Mesendoderm (in vitro differentiated cells): ENCODE results near the gene TBC1D1.

Experiments used
- DNase-seq: peaks from one replicate; pipeline ENCODE4 v3.0.0; 2013
- H2AK5ac ChIP-seq: 2 replicates; pipeline ENCODE4 v1.6.1; 2013; ENCODE audit warnings: low read length, inconsistent platforms
- H2BK120ac ChIP-seq: 2 replicates; pipeline ENCODE4 v1.6.1; 2013; ENCODE audit warnings: low read depth, mild to moderate bottlenecking, low read length, moderate library complexity, mixed read lengths
- H2BK15ac ChIP-seq: replicated peaks from 2 replicates; pipeline ENCODE4 v1.6.1; 2013; ENCODE audit warnings: low read depth, mild to moderate bottlenecking, moderate library complexity
- H2BK5ac ChIP-seq: 2 replicates; pipeline ENCODE4 v1.6.1; 2013; ENCODE audit warnings: low read length, inconsistent platforms
- H3K18ac ChIP-seq: 2 replicates; pipeline ENCODE4 v1.6.1; 2013; ENCODE audit warnings: mild to moderate bottlenecking, low read length, mixed read lengths
- H3K23ac ChIP-seq: one replicate; pipeline ENCODE4 v1.6.1; 2013; ENCODE audit warnings: low read length
- H3K27ac ChIP-seq: 2 replicates; pipeline ENCODE4 v1.5.1; 2013; ENCODE audit warnings: low read depth, mild to moderate bottlenecking, inconsistent platforms, low read length, moderate library complexity
- H3K27me3 ChIP-seq: 2 replicates; pipeline ENCODE4 v1.6.1; 2013; ENCODE audit warnings: low read length, control low read depth, mild to moderate bottlenecking, inconsistent platforms; ENCODE audit not compliant: insufficient read depth, poor library complexity
- H3K36me3 ChIP-seq: 2 replicates; pipeline ENCODE4 v1.6.1; 2013; ENCODE audit warnings: low read length, inconsistent platforms; ENCODE audit not compliant: control insufficient read depth, insufficient read depth
- H3K4ac ChIP-seq: one replicate; pipeline ENCODE4 v1.6.1; 2013; ENCODE audit warnings: low read depth, mild to moderate bottlenecking, low read length, moderate library complexity
- H3K4me1 ChIP-seq: 2 replicates; pipeline ENCODE4 v1.6.1; 2013; ENCODE audit warnings: low read depth, low read length, inconsistent platforms; ENCODE audit not compliant: control insufficient read depth
- H3K4me2 ChIP-seq: 2 replicates; pipeline ENCODE4 v1.6.1; 2013; ENCODE audit warnings: low read length
- H3K4me3 ChIP-seq: 2 replicates; pipeline ENCODE4 v1.5.1; 2013; ENCODE audit warnings: mild to moderate bottlenecking, low read length
- H3K56ac ChIP-seq: one replicate; pipeline ENCODE4 v1.6.1; 2013; ENCODE audit warnings: low read length
- H3K79me1 ChIP-seq: 2 replicates; pipeline ENCODE4 v1.6.1; 2013; ENCODE audit warnings: low read length, inconsistent platforms
- H3K79me2 ChIP-seq: 2 replicates; pipeline ENCODE4 v1.6.1; 2013; ENCODE audit warnings: mild to moderate bottlenecking, low read length; ENCODE audit not compliant: control insufficient read depth, insufficient read depth
- H3K9ac ChIP-seq: 2 replicates; pipeline ENCODE4 v1.6.1; 2013; ENCODE audit warnings: low read length, inconsistent platforms
- H4K5ac ChIP-seq: one replicate; pipeline ENCODE4 v1.6.1; 2013; ENCODE audit warnings: low read length
- H4K8ac ChIP-seq: one replicate; pipeline ENCODE4 v1.6.1; 2013; ENCODE audit warnings: low read depth, mild to moderate bottlenecking, control low read depth, low read length, moderate library complexity
- WGBS: extraction: QIAGEN DNeasy Blood & Tissue Kit; methylation state at CpG from one replicate; pipeline ENCODE4 v1.1.7; 2013; ENCODE audit warnings: low lambda C conversion rate, missing lambda C conversion rate; ENCODE audit not compliant: insufficient coverage; ENCODE audit errors: extremely low coverage; 5-methylcytosine and 5-hydroxymethylcytosine counted together

The TBC1D1 gene

GRCh38 chr4:38145033-38145678 lies 254.3 kb downstream of the TBC1D1 start:
- peaks cover 2% of the 10 kb centered on the region for H3K4me1 ChIP-seq
- H3K4me2 ChIP-seq, result no peak overlapping the region
- H3K4ac ChIP-seq, result no peak overlapping the region
- no peak overlapping the region for H3K4me3 ChIP-seq
- no peak for DNase-seq
- H3K56ac ChIP-seq, result no peak overlapping the region
- H3K36me3 ChIP-seq, result no peaks in the 10 kb centered on the region
- WGBS, result no CpG with 5 or more reads among the region's 4 CpGs
- H2BK5ac ChIP-seq, result no peak overlapping the region
- H3K23ac ChIP-seq, result no peak overlapping the region
- no peak overlapping the region for H3K27ac ChIP-seq
- no peaks in the 10 kb centered on the region for H3K79me1 ChIP-seq
- no peak overlapping the region for H3K18ac ChIP-seq
- no peaks in the 10 kb centered on the region for H3K79me2 ChIP-seq
- H3K9ac ChIP-seq, result no peak overlapping the region
- no peaks in the 10 kb centered on the region for H3K27me3 ChIP-seq
- no peak overlapping the region for H4K8ac ChIP-seq
- no peak overlapping the region for H2AK5ac ChIP-seq
- H2BK15ac ChIP-seq, result no peak overlapping the region
- no peak overlapping the region for H4K5ac ChIP-seq
- no peak overlapping the region for H2BK120ac ChIP-seq

DNA sequence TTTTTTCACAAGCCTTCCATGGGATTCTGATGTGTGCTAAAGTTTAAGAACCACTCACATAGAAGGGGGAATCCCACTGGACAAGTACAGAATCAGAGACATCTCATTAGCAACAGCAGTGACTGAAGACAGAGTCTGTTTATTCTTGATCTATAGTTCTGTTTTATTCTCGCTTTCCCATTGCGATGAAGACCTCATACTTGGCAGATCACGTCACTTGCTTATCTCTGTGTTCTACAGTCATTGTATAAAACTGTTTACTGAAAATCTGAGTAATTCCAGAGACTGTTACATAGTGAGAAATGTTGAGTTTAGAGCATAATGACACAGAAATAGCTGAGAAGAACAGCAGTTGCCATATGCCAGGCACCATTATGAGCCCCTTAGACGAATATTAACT lies 254.9 kb downstream of the TBC1D1 start:
- no CpG with 5 or more reads among the region's 4 CpGs for WGBS
- Histone ChIP-seq H2BK15ac (no peak overlapping the region), H2AK5ac (no peak overlapping the region), H3K4me2 (no peak overlapping the region), H3K4me3 (no peak overlapping the region), H2BK120ac (no peak overlapping the region), H3K18ac (no peak overlapping the region), H4K8ac (no peak overlapping the region), H3K79me2 (no peaks in the 10 kb centered on the region), H3K27ac (no peak overlapping the region), H3K79me1 (no peaks in the 10 kb centered on the region), H3K56ac (no peak overlapping the region), H3K4me1 (peaks cover 2% of the 10 kb centered on the region), H3K9ac (no peak overlapping the region), H4K5ac (no peak overlapping the region), H3K27me3 (no peaks in the 10 kb centered on the region), H3K4ac (no peak overlapping the region), H3K23ac (no peak overlapping the region), H3K36me3 (no peaks in the 10 kb centered on the region), H2BK5ac (no peak overlapping the region)
- DNase-seq, result no peak

DNA sequence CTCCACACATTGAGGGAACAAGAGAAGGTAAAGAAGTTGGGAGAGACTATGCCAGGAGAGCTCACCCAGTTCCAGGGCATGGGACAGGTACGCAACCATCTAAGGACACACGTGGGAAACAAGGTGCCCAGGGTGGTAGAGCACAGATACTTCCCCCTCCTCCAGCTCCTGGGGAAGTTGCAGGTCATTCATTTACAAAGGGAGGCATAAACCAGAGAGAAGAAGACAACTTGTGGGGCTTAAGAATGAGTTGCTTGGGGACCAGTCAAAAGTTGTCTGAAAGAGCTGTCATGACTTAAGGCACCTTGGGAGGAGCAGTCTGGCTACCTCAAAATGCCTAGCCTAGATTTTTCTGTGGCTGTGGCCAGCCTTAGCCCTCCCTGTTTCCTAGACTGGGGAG lies 255.5 kb downstream of the TBC1D1 start:
- WGBS, result no CpG with 5 or more reads among the region's 2 CpGs
- H3K4me2 ChIP-seq, result no peak overlapping the region
- H3K56ac ChIP-seq, result no peak overlapping the region
- no peak overlapping the region for H4K8ac ChIP-seq
- no peak overlapping the region for H3K4ac ChIP-seq
- H3K4me1 ChIP-seq, result peaks cover 2% of the 10 kb centered on the region
- no peak overlapping the region for H2BK15ac ChIP-seq
- no peak overlapping the region for H3K27ac ChIP-seq
- H3K36me3 ChIP-seq, result no peaks in the 10 kb centered on the region
- no peak overlapping the region for H3K9ac ChIP-seq
- no peak overlapping the region for H3K4me3 ChIP-seq
- H3K79me1 ChIP-seq, result no peaks in the 10 kb centered on the region
- H3K27me3 ChIP-seq, result no peaks in the 10 kb centered on the region
- no peak overlapping the region for H4K5ac ChIP-seq
- H3K79me2 ChIP-seq, result no peaks in the 10 kb centered on the region
- no peak for DNase-seq
- H2BK120ac ChIP-seq, result no peak overlapping the region
- no peak overlapping the region for H3K18ac ChIP-seq
- no peak overlapping the region for H2AK5ac ChIP-seq
- no peak overlapping the region for H2BK5ac ChIP-seq
- H3K23ac ChIP-seq, result no peak overlapping the region

DNA sequence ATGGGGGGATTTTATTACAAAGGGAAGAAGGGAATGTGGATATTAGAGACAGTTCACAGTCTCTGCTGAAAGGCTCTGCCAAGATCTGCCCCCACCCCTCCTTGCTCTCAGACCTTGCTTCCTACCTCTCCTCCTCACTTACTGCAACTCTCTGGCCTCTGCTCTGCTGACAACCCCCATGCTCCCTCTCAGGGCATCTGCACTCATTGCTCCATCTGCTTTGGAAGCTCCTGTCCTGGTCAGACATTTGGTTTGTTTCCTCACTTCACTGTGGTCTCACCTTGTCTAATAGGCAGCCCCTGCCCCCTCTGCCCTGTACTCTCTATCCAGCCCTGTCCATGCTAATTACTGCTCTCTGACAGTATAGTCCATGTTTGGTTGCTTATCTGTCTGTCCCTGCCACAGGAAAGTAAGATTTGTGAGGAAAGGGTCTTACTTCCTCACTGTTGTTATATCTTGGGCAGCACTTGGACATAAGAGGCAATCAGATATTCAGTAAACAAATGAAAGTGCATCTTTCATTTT lies 258.6 kb downstream of the TBC1D1 start:
- H3K27me3 ChIP-seq, result no peaks in the 10 kb centered on the region
- H3K4ac ChIP-seq, result no peak overlapping the region
- no peaks in the 10 kb centered on the region for H3K36me3 ChIP-seq
- H3K18ac ChIP-seq, result no peak overlapping the region
- no peak overlapping the region for H2BK120ac ChIP-seq
- H3K79me1 ChIP-seq, result no peaks in the 10 kb centered on the region
- no peak overlapping the region for H4K5ac ChIP-seq
- no peak overlapping the region for H3K4me3 ChIP-seq
- no peak overlapping the region for H3K27ac ChIP-seq
- H3K4me2 ChIP-seq, result no peak overlapping the region
- no peak overlapping the region for H2BK5ac ChIP-seq
- H2BK15ac ChIP-seq, result no peak overlapping the region
- H3K9ac ChIP-seq, result no peak overlapping the region
- DNase-seq, result no peak
- H2AK5ac ChIP-seq, result no peak overlapping the region
- no peak overlapping the region for H4K8ac ChIP-seq
- no peaks in the 10 kb centered on the region for H3K79me2 ChIP-seq
- no peaks in the 10 kb centered on the region for H3K4me1 ChIP-seq
- H3K23ac ChIP-seq, result no peak overlapping the region
- H3K56ac ChIP-seq, result no peak overlapping the region

DNA sequence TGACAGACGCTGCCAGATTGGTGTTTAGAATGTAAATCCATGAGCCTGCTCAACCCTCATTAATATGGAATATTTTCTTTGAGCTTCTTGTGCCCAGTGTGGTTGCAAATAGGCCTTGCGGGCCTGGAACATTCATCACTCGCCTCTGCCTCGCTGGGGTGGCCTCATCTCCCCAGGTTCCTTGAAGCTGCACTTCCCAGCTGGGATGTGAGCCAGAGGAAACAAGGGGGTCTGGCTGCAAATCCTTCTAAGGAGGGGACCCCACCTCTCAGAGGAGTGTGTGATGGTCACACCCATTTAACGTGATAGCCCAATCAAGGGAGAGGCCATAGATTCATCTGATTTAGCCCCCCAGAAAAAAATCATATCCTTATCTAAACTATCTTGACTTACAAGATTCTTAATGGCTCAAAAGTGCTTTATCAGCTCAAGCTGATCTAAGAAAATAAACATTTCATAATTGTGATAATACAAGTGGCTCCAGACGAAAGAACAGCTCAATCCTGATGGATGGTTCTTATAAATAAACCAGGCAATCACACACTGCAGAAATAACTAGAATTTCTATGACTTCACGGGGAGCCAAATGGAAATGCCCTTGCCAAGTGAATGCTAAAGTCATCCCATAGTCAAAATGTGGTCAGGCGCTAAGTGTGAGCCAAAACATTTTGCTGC lies 259.2 kb downstream of the TBC1D1 start:
- no peak for DNase-seq
- H3K79me2 ChIP-seq, result no peaks in the 10 kb centered on the region
- no peak overlapping the region for H2BK5ac ChIP-seq
- no peak overlapping the region for H4K8ac ChIP-seq
- no peak overlapping the region for H2AK5ac ChIP-seq
- H3K4ac ChIP-seq, result no peak overlapping the region
- H4K5ac ChIP-seq, result no peak overlapping the region
- no peak overlapping the region for H2BK15ac ChIP-seq
- no peaks in the 10 kb centered on the region for H3K4me1 ChIP-seq
- H3K79me1 ChIP-seq, result no peaks in the 10 kb centered on the region
- no peak overlapping the region for H2BK120ac ChIP-seq
- H3K27me3 ChIP-seq, result no peaks in the 10 kb centered on the region
- no peak overlapping the region for H3K4me2 ChIP-seq
- no peak overlapping the region for H3K56ac ChIP-seq
- H3K18ac ChIP-seq, result no peak overlapping the region
- no CpG with 5 or more reads among the region's 8 CpGs for WGBS
- no peak overlapping the region for H3K4me3 ChIP-seq
- no peak overlapping the region for H3K9ac ChIP-seq
- H3K23ac ChIP-seq, result no peak overlapping the region
- H3K27ac ChIP-seq, result no peak overlapping the region
- no peaks in the 10 kb centered on the region for H3K36me3 ChIP-seq

DNA sequence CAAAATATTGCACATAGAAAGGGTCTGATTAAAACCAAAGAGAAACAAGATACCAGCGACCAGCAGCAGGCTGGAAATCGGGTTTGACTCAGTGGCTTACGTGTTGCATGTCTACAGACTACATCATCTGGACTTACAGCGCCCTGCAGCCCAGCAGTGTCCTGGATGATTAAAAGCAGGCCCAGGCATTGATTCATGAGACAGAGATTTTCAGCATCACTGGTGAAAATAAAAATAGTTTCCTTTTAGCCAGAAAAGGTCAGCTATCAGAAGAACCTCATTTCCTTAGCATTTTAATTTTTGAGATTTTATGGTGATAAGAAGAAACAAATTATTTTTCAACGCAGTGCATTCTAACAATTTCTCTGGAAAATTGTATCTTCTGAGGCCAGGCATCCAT lies 259.9 kb downstream of the TBC1D1 start:
- WGBS, result no CpG with 5 or more reads among the region's 5 CpGs
- Histone ChIP-seq H4K8ac (no peak overlapping the region), H3K27ac (no peak overlapping the region)

More for the DNA sequence above, 259.9 kb downstream of the TBC1D1 start:
- no peak overlapping the region for H2BK15ac ChIP-seq
- no peak overlapping the region for H4K5ac ChIP-seq
- no peak overlapping the region for H3K9ac ChIP-seq
- no peaks in the 10 kb centered on the region for H3K79me2 ChIP-seq
- no peak overlapping the region for H2BK5ac ChIP-seq
- H3K27me3 ChIP-seq, result no peaks in the 10 kb centered on the region
- H3K79me1 ChIP-seq, result no peaks in the 10 kb centered on the region
- H2AK5ac ChIP-seq, result no peak overlapping the region
- H3K56ac ChIP-seq, result no peak overlapping the region
- H3K4ac ChIP-seq, result no peak overlapping the region
- H3K18ac ChIP-seq, result no peak overlapping the region
- no peak for DNase-seq
- no peak overlapping the region for H3K4me2 ChIP-seq
- no peak overlapping the region for H3K4me3 ChIP-seq
- no peak overlapping the region for H2BK120ac ChIP-seq
- H3K36me3 ChIP-seq, result no peaks in the 10 kb centered on the region
- H3K4me1 ChIP-seq, result no peaks in the 10 kb centered on the region
- H3K23ac ChIP-seq, result no peak overlapping the region
